Neural crest cell (in vitro differentiated cells): Measurements from ENCODE around the gene EVA1B. TPM values are rescaled to one million over a fixed set of nuclear protein-coding genes. Genes with fewer than 3 reads are reported as not detected.

ENCODE experiments used
- DNase-seq: peaks from one replicate; pipeline ENCODE4 v3.0.0; 2021; ENCODE audit warnings: low read depth, mixed read lengths, low spot score
- H3K27ac Mint-ChIP-seq: one replicate; pipeline ENCODE4 v1.8.0; 2021; ENCODE audit warnings: mild to moderate bottlenecking, mixed read lengths; ENCODE audit not compliant: unreplicated experiment
- H3K27me3 Mint-ChIP-seq: 2 replicates; pipeline ENCODE4 v1.8.0; 2021; ENCODE audit warnings: low read depth, mild to moderate bottlenecking, mixed read lengths
- H3K36me3 Mint-ChIP-seq: 2 replicates; pipeline ENCODE4 v1.8.0; 2021; ENCODE audit warnings: low read depth, mild to moderate bottlenecking, mixed read lengths
- H3K4me1 Mint-ChIP-seq: 2 replicates; pipeline ENCODE4 v1.8.0; 2021; ENCODE audit warnings: mixed read lengths
- H3K4me3 Mint-ChIP-seq: one replicate; pipeline ENCODE4 v1.8.0; 2021; ENCODE audit warnings: mild to moderate bottlenecking, mixed read lengths
- H3K9me3 Mint-ChIP-seq: 2 replicates; pipeline ENCODE4 v1.8.0; 2021; ENCODE audit warnings: mixed read lengths
- total RNA-seq: library from RNA; stranded (reverse); gene quantifications from 2 replicates; pipeline ENCODE4 v1.2.1, GENCODE V29; 2021
- TF ChIP-seq, protein P1 (sequence below): fragments of 200-600 bp; sonication (generic); conservative IDR thresholded peaks from 2 replicates; pipeline ENCODE4 v1.5.0; 2021; ENCODE audit warnings: antibody characterized with exemption, mild to moderate bottlenecking

The EVA1B gene
- total RNA-seq, 1 donor from 2014 or later, result 28.5 TPM

DNA sequence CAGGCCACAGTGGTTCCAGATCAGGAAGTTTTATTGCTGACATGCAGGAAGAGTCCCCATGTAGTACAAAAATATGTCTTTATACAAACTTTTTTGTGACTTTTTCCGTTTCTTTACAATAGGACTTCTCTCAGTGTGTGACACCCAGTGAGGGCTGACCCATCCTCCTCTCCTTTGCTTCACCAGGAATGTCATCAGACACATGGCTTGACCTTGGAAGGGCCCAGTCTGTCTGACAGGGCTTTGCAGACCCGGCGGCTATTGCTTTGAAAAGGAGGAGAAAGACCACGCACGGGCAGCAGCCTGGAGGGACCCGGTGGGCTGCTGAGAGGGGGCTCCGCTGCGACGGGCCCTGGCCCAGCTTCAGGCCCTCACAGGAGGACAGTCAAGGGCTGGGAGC, 16.2 kb upstream of the EVA1B start:
- TF ChIP-seq, protein P1, sequence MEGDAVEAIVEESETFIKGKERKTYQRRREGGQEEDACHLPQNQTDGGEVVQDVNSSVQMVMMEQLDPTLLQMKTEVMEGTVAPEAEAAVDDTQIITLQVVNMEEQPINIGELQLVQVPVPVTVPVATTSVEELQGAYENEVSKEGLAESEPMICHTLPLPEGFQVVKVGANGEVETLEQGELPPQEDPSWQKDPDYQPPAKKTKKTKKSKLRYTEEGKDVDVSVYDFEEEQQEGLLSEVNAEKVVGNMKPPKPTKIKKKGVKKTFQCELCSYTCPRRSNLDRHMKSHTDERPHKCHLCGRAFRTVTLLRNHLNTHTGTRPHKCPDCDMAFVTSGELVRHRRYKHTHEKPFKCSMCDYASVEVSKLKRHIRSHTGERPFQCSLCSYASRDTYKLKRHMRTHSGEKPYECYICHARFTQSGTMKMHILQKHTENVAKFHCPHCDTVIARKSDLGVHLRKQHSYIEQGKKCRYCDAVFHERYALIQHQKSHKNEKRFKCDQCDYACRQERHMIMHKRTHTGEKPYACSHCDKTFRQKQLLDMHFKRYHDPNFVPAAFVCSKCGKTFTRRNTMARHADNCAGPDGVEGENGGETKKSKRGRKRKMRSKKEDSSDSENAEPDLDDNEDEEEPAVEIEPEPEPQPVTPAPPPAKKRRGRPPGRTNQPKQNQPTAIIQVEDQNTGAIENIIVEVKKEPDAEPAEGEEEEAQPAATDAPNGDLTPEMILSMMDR, result no peak
- no peaks in the 10 kb centered on the region for H3K36me3 Mint-ChIP-seq
- DNase-seq, result no peak
- no peaks in the 10 kb centered on the region for H3K27me3 Mint-ChIP-seq
- peak overlapping the region; percentile 43 for H3K27ac Mint-ChIP-seq
- H3K4me1 Mint-ChIP-seq, result peaks cover 16% of the 10 kb centered on the region
- H3K9me3 Mint-ChIP-seq, result no peaks in the 10 kb centered on the region
- no peak overlapping the region for H3K4me3 Mint-ChIP-seq

DNA sequence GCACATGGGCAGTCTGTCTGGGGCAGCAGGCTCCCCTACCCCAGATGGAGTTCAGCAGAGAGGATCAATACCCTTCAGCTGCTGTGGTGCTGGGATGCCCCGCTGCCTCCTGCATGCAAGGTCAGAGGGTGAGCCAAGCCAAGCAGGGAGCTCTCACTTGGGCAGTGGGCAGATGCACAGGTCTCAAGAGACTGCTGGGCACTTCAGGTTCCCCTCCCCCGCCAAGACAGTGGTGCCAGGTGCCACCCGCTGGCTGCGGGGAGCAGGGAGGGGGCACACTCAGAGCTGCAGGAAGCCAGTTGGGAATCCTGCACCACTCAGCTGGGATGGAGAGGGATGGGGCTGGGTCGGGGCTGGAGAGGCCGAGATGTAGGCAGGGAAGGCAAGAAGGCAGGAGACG, 15.8 kb upstream of the EVA1B start:
- TF ChIP-seq, protein P1, result no peak
- Mint-ChIP-seq H3K27ac (no peak overlapping the region), H3K9me3 (no peaks in the 10 kb centered on the region), H3K4me3 (no peak overlapping the region), H3K4me1 (peaks cover 16% of the 10 kb centered on the region), H3K36me3 (no peaks in the 10 kb centered on the region), H3K27me3 (no peaks in the 10 kb centered on the region)
- no peak for DNase-seq

DNA sequence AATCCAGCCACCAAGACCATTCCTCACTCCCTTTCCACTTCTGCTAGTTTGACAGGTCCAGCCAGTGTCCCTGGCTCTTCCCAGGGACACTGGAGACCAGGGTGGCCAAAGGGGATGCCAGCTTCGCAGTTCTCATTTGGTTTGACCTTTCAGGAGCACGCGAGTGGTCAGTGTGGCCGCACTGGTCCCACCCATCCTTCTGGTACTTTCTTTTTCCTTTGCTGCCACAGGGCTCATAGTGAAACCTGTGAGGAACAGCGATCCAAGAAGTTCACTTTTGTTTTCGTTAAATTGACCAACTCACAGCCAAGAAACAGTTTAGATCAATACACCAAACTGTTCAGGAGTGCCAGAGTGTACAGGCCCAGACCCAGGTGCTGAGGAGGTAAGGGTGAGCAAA, 14.4 kb upstream of the EVA1B start:
- Mint-ChIP-seq H3K27me3 (no peaks in the 10 kb centered on the region), H3K27ac (no peak overlapping the region), H3K36me3 (no peaks in the 10 kb centered on the region), H3K4me3 (no peak overlapping the region), H3K4me1 (peaks cover 16% of the 10 kb centered on the region), H3K9me3 (no peaks in the 10 kb centered on the region)
- TF ChIP-seq, protein P1, result no peak
- no peak for DNase-seq

DNA sequence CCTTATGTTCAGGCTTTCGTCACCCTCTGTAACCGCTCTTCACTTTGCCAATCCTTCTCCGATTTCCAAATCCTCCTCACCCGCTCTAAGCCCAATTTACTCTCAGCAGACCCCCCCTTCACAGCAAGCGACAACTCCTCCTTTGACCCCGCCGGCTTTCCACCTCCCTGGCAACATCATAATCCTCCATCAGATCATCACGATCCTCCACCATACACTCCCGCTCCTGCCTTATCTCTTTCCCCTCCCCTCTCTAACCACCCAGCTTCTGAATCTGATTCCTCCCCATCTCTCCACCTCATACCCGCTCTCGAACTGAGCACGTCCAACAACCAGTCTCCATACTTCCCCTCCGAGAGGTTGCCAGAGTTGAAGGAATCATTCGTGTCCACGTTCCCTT, 7.5 kb upstream of the EVA1B start:
- no peaks in the 10 kb centered on the region for H3K9me3 Mint-ChIP-seq
- no peak for DNase-seq
- peaks cover 19% of the 10 kb centered on the region for H3K4me1 Mint-ChIP-seq
- H3K4me3 Mint-ChIP-seq, result no peak overlapping the region
- no peaks in the 10 kb centered on the region for H3K36me3 Mint-ChIP-seq
- H3K27ac Mint-ChIP-seq, result no peak overlapping the region
- TF ChIP-seq, protein P1, result no peak
- H3K27me3 Mint-ChIP-seq, result no peaks in the 10 kb centered on the region

DNA sequence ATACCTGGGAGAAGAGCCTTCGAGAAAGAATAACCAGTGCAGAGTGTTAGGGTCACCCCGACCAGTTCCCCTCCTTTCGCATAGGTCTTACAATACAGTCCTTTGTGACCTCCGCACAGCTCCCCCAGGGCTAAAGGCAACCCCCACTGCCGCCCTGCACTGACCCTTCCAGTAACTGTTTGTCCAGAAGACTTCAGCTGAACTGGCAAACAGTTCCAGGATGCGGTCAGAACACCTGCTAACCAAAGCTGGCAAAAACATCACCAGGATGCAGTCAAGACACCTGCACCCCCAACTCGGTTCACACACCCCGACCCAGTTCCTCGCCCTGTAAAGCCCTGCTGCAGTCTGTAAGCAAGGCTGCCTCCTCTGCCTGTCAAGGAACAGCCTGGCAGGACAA, 6.4 kb upstream of the EVA1B start:
- Mint-ChIP-seq H3K4me1 (peaks cover 19% of the 10 kb centered on the region), H3K27me3 (no peaks in the 10 kb centered on the region), H3K36me3 (no peaks in the 10 kb centered on the region), H3K9me3 (no peaks in the 10 kb centered on the region), H3K27ac (no peak overlapping the region), H3K4me3 (peak overlapping the region; percentile 21)
- TF ChIP-seq, protein P1, result no peak
- no peak for DNase-seq

DNA sequence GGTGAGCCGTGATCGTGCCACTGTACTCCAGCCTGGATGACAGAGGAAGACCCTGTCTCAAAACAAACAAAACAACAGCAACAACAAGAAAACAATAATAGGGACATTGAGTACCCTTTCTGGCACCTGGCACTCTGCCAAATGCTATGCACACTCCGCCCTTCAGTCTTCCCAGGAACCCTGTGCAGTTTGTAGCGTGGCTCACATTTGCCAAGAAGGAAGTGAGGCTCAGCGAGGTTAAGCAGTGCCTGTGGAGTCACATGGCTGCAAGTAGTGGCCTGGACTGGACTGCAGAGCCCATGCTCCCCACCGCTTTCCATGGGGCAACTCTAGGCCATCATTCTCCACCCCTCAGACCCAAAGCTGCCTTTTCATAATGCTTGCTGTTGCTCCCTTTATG, 5.3 kb upstream of the EVA1B start:
- peaks cover 29% of the 10 kb centered on the region for H3K4me1 Mint-ChIP-seq
- H3K27me3 Mint-ChIP-seq, result peaks cover 2% of the 10 kb centered on the region
- no peaks in the 10 kb centered on the region for H3K36me3 Mint-ChIP-seq
- no peak overlapping the region for H3K4me3 Mint-ChIP-seq
- no peak overlapping the region for H3K27ac Mint-ChIP-seq
- H3K9me3 Mint-ChIP-seq, result no peaks in the 10 kb centered on the region
- TF ChIP-seq, protein P1, result no peak
- no peak for DNase-seq
